Epithelial cell of prostate (primary cell): ENCODE data around the gene PCDHB16.
"Not testable (repeated sequence)": the region's sequence is repeated elsewhere in the genome, so short reads cannot be mapped to it uniquely, and the experiment has no call there.

ENCODE experiments used
- DNase-seq: peaks from one replicate; pipeline ENCODE4 v3.0.0-alpha.2; 2011; ENCODE audit warnings: low read depth, low spot score
- H3K27ac ChIP-seq: fragments of 450-650 bp; 2 replicates; pipeline ENCODE4 v1.5.1; 2017; ENCODE audit warnings: mild to moderate bottlenecking

The PCDHB16 gene

GRCh38 chr5:141180313-141180712 lies 1.9 kb upstream of the PCDHB16 start:
- no peak overlapping the region for H3K27ac ChIP-seq
- no peak for DNase-seq

GRCh38 chr5:141184117-141184855 lies 2.1 kb downstream of the PCDHB16 start:
- H3K27ac ChIP-seq = not testable (repeated sequence)

GRCh38 chr5:141186897-141187512 lies 4.8 kb downstream of the PCDHB16 start, which contains the start of gene PCDHB9:
TSS of gene PCDHB9 (plus strand) at chr5:141187161. CDS start at chr5:141187319, 158 bp downstream.
- DNase-seq = no peak

More at GRCh38 chr5:141184117-141184855, 2.1 kb downstream of the PCDHB16 start:
- DNase-seq = not testable (repeated sequence)

GRCh38 chr5:141188682-141189081 lies 6.5 kb downstream of the PCDHB16 start:
- not testable (repeated sequence) for DNase-seq, H3K27ac ChIP-seq

More at GRCh38 chr5:141186897-141187512, 4.8 kb downstream of the PCDHB16 start, which contains the start of gene PCDHB9:
- H3K27ac ChIP-seq = no peak within 1 kb of the TSS

GRCh38 chr5:141189131-141189530 lies 6.9 kb downstream of the PCDHB16 start:
- H3K27ac ChIP-seq, DNase-seq: not testable (repeated sequence)

- H3K27ac ChIP-seq = no peak within 1 kb of the TSS
- DNase-seq = no peak
These were observed 10.0 kb downstream of the PCDHB16 start, which contains the start of gene PCDHB10 for GRCh38 chr5:141192110-141192725. TSS of gene PCDHB10 (plus strand) at chr5:141192353. CDS start at chr5:141192553, 200 bp downstream.

- DNase-seq, H3K27ac ChIP-seq: not testable (repeated sequence)
These were observed 12.1 kb downstream of the PCDHB16 start for GRCh38 chr5:141194332-141194731.

- H3K27ac ChIP-seq = no peak overlapping the region
These were observed 14.2 kb downstream of the PCDHB16 start for GRCh38 chr5:141196363-141196762.

GRCh38 chr5:141199359-141200235 lies 17.4 kb downstream of the PCDHB16 start, which contains the start of gene PCDHB11:
TSS of gene PCDHB11 (plus strand) at chr5:141199627. CDS start at chr5:141199775, 148 bp downstream.
- H3K27ac ChIP-seq = no peak within 1 kb of the TSS
- no peak for DNase-seq

More at GRCh38 chr5:141196363-141196762, 14.2 kb downstream of the PCDHB16 start:
- DNase-seq = no peak

- DNase-seq, H3K27ac ChIP-seq: not testable (repeated sequence)
These were observed 18.9 kb downstream of the PCDHB16 start for GRCh38 chr5:141201126-141201525.

- not testable (repeated sequence) for H3K27ac ChIP-seq, DNase-seq
These were observed 19.5 kb downstream of the PCDHB16 start for GRCh38 chr5:141201646-141202045.

- H3K27ac ChIP-seq = no peak within 1 kb of the TSS
- DNase-seq = no peak
These were observed 26.3 kb downstream of the PCDHB16 start, which contains the start of gene PCDHB12 for GRCh38 chr5:141208478-141208877. TSS of gene PCDHB12 (plus strand) at chr5:141208719. CDS start at chr5:141208908, 189 bp downstream.

GRCh38 chr5:141210281-141210680 lies 28.1 kb downstream of the PCDHB16 start:
- DNase-seq, H3K27ac ChIP-seq: not testable (repeated sequence)

- not testable (repeated sequence) for DNase-seq, H3K27ac ChIP-seq
These were observed 28.7 kb downstream of the PCDHB16 start for GRCh38 chr5:141210849-141211248.

GRCh38 chr5:141213656-141214339 lies 31.6 kb downstream of the PCDHB16 start, which contains the start of gene PCDHB13:
TSS of gene PCDHB13 (plus strand) at chr5:141213919. CDS start at chr5:141214124, 205 bp downstream.
- not testable (repeated sequence) for H3K27ac ChIP-seq, DNase-seq

GRCh38 chr5:141214583-141214982 lies 32.4 kb downstream of the PCDHB16 start:
- not testable (repeated sequence) for H3K27ac ChIP-seq, DNase-seq

- not testable (repeated sequence) for H3K27ac ChIP-seq, DNase-seq
These were observed 33.3 kb downstream of the PCDHB16 start for GRCh38 chr5:141215504-141215903.

GRCh38 chr5:141216035-141216434 lies 33.8 kb downstream of the PCDHB16 start:
- not testable (repeated sequence) for H3K27ac ChIP-seq, DNase-seq
